ENCODE results near the gene CSRNP3. TPM values are rescaled to one million over a fixed set of nuclear protein-coding genes. Genes with fewer than 3 reads are reported as not detected.

Gene CSRNP3
- total RNA-seq, 3 donors from 2014 or later (not counting 1 experiment from before 2014, with no cell fraction given), result not detected

- H3K4me3 Mint-ChIP-seq, result no peak overlapping the region
- ATAC-seq (no peak), DNase-seq (no peak)
- Histone ChIP-seq H3K27me3 (ENCODE audit: control insufficient read depth, insufficient read depth, low read length) (no peaks in the 10 kb centered on the region), H3K9me3 (ENCODE audit: control insufficient read depth, insufficient read depth, low read length) (no peaks in the 10 kb centered on the region), H3K27ac (ENCODE audit: low read length) (no peak overlapping the region), H3K4me1 (ENCODE audit: control insufficient read depth, insufficient read depth, low read length) (no peaks in the 10 kb centered on the region), H3K4me3 (ENCODE audit: low read length) (no peak overlapping the region), H3K36me3 (ENCODE audit: control insufficient read depth, insufficient read depth, low read length) (no peaks in the 10 kb centered on the region)
- H3K27me3 Mint-ChIP-seq (ENCODE audit: low read depth in 2 of 2), result no peaks in the 10 kb centered on the region
- TF ChIP-seq CTCF (IDR thresholded peaks at IDR 0.05), result no peak
- H3K4me1 Mint-ChIP-seq, result no peaks in the 10 kb centered on the region
- intact Hi-C loops (cut with micrococcal nuclease), result no loop called here
- WGBS (ENCODE audit: insufficient coverage), result 100% methylated on average over 1 of the region's 1 CpG
- no peak overlapping the region for H3K27ac Mint-ChIP-seq
- H3K36me3 Mint-ChIP-seq, result no peaks in the 10 kb centered on the region
- no peaks in the 10 kb centered on the region for H3K9me3 Mint-ChIP-seq
Measured at GRCh38 chr2:165513479-165513878, 44.0 kb downstream of the CSRNP3 start.

GRCh38 chr2:165518611-165519010, 49.1 kb downstream of the CSRNP3 start:
- DNase-seq, result no peak
- Mint-ChIP-seq H3K4me3 (no peak overlapping the region), H3K36me3 (no peaks in the 10 kb centered on the region), H3K4me1 (no peaks in the 10 kb centered on the region), H3K27me3 (ENCODE audit: low read depth in 2 of 2) (no peaks in the 10 kb centered on the region), H3K9me3 (no peaks in the 10 kb centered on the region), H3K27ac (no peak overlapping the region)
- no peak for TF ChIP-seq CTCF (IDR thresholded peaks at IDR 0.05)
- Histone ChIP-seq H3K36me3 (ENCODE audit: control insufficient read depth, insufficient read depth, low read length) (no peaks in the 10 kb centered on the region), H3K4me1 (ENCODE audit: control insufficient read depth, insufficient read depth, low read length) (no peaks in the 10 kb centered on the region), H3K27ac (ENCODE audit: low read length) (no peak overlapping the region), H3K9me3 (ENCODE audit: control insufficient read depth, insufficient read depth, low read length) (no peaks in the 10 kb centered on the region), H3K27me3 (ENCODE audit: control insufficient read depth, insufficient read depth, low read length) (no peaks in the 10 kb centered on the region), H3K4me3 (ENCODE audit: low read length) (no peak overlapping the region)
- intact Hi-C loops (cut with micrococcal nuclease), result no loop called here
- ATAC-seq, result no peak

DNA sequence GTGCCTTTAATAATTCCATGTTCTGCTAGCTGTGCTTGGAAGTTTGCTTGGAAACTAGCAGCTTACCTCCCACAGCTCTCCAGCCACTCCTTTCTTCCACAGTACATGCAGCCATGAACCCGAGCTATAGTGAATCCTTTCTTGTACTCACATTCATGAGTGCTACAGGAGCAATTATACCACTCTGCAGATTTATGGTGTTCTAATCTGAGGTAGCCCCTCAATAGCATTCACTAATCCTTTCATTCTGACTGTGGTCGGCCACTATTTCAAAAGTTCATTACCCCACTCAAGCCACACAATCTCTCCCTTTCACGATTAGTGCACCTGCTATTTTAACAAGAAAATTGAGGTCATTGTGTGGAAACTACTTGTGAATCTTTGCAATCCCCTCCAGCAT, 53.2 kb downstream of the CSRNP3 start:
- Mint-ChIP-seq H3K27ac (no peak overlapping the region), H3K36me3 (no peaks in the 10 kb centered on the region), H3K4me3 (no peak overlapping the region), H3K9me3 (no peaks in the 10 kb centered on the region), H3K27me3 (ENCODE audit: low read depth in 2 of 2) (no peaks in the 10 kb centered on the region), H3K4me1 (no peaks in the 10 kb centered on the region)
- TF ChIP-seq CTCF (IDR thresholded peaks at IDR 0.05), result no peak
- WGBS (ENCODE audit: insufficient coverage), result 84% methylated on average over 3 of the region's 3 CpGs
- no peak overlapping the region for H3K27ac ChIP-seq (ENCODE audit: low read length)
- ATAC-seq (no peak), DNase-seq (no peak)
- H3K9me3 ChIP-seq (ENCODE audit: control insufficient read depth, insufficient read depth, low read length), result no peaks in the 10 kb centered on the region
- no peaks in the 10 kb centered on the region for H3K4me1 ChIP-seq (ENCODE audit: control insufficient read depth, insufficient read depth, low read length)
- H3K4me3 ChIP-seq (ENCODE audit: low read length), result no peak overlapping the region
- no peaks in the 10 kb centered on the region for H3K36me3 ChIP-seq (ENCODE audit: control insufficient read depth, insufficient read depth, low read length)
- intact Hi-C loops (cut with micrococcal nuclease), result no loop called here
- no peaks in the 10 kb centered on the region for H3K27me3 ChIP-seq (ENCODE audit: control insufficient read depth, insufficient read depth, low read length)

- Histone ChIP-seq H3K4me1 (ENCODE audit: control insufficient read depth, insufficient read depth, low read length) (no peaks in the 10 kb centered on the region), H3K36me3 (ENCODE audit: control insufficient read depth, insufficient read depth, low read length) (no peaks in the 10 kb centered on the region), H3K4me3 (ENCODE audit: low read length) (no peak overlapping the region), H3K9me3 (ENCODE audit: control insufficient read depth, insufficient read depth, low read length) (no peaks in the 10 kb centered on the region), H3K27me3 (ENCODE audit: control insufficient read depth, insufficient read depth, low read length) (no peaks in the 10 kb centered on the region), H3K27ac (ENCODE audit: low read length) (no peak overlapping the region)
- WGBS (ENCODE audit: insufficient coverage), result no CpG with 5 or more reads among the region's 1 CpG
- no peak for ATAC-seq
- intact Hi-C loops (cut with micrococcal nuclease), result no loop called here
- TF ChIP-seq CTCF (IDR thresholded peaks at IDR 0.05), result no peak
- DNase-seq, result no peak
- no peak overlapping the region for H3K27ac Mint-ChIP-seq
- no peaks in the 10 kb centered on the region for H3K36me3 Mint-ChIP-seq
- no peak overlapping the region for H3K4me3 Mint-ChIP-seq
- H3K4me1 Mint-ChIP-seq, result no peaks in the 10 kb centered on the region
- no peaks in the 10 kb centered on the region for H3K9me3 Mint-ChIP-seq
- H3K27me3 Mint-ChIP-seq (ENCODE audit: low read depth in 2 of 2), result no peaks in the 10 kb centered on the region
Measured at GRCh38 chr2:165524720-165525119, 55.2 kb downstream of the CSRNP3 start.
